Measurements from ENCODE around the gene DTX1. TPM values are rescaled to one million over a fixed set of nuclear protein-coding genes. Genes with fewer than 3 reads are reported as not detected.

DTX1 gene
- total RNA-seq = 1.7 and 1.9 TPM in 2 replicates

DNA sequence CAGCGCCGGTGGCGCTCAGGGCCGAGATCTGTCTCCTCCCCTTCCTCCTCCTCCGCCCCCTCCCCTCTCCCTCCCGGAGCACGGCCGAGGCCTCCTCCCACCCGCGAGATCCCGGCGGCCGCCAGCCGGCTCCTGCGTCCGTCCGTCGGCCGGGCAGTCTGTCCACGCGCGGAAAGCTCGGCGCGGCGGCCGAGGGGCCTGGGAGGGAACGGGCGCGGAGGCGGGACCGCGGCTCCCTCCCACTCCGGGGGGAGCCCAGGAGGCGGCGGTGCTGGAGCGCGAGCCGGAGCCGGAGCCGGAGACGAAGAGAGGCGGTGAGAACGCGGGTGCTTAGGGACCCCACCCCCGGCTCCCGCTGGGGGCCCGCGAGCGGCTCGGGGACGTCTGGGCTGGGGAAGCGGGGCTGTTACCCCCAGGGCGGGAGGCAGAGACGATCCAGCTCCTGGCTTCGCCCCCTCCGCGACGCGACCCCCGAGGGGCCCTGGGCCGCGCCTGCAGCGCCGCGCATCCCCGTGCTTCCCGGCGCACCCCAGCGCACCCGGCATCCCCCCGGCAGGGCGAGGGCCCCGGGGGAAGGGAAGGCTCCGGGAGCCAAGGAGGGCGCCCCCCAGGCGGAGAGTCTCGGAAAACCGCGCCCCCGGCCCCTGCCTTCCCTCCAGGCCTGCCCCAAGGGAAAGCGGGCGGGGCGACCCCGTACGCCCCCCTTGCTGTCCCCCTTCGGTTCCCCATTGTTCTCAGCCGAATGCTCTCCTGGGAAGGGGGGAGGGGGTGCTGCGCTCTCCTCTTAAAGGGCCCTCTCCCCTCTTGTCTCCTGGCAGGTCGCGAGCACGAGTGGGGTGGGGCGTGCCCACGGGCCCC lies at the start of gene DTX1:
Gene DTX1, plus strand, starts transcription at position 100 of the 858 bp plus-strand sequence. CDS start 1,463 bp downstream, outside the sequence.
- peak; percentile 18 for DNase-seq

DNA sequence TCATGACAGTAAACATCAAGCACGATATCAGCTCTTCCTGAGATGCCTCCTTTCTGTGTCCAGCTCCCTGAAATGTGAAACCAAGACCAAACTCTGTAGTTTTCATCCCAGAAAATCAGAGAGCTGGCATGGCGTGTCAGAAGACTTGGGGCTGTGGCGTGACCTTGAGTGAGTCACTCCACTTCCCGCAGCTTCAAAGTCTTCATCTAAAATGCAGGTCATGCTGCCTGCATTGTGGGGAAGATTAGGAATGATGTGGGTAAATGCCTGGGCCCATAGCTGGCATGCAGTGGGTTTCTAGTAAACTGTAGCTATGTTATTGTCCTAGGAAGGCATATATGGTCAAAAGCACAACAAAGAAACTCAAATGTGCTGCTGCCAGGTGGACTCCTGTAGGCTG lies 49.4 kb upstream of the DTX1 start:
- DNase-seq = peak; percentile 82

DNA sequence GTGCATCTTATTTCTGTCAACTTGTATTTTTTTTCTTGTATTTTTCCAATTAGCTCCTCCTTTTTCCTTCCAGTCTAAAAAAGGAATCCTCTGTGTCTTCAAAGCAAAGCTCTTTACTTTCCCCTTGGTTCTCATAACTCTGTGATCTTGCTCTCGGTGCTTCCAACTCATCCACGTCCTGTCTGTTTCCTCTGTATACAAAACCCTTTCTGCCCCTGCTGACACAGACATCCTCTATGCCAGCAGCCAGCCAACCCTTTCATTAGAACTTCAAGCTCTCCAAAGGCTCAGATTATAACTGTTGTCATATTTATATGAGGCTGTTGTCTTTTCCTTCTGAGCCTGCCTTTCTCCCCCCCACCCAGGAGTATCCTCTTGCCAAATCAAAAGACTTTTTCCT lies 45.8 kb upstream of the DTX1 start:
- peak; percentile 65 for DNase-seq

DNA sequence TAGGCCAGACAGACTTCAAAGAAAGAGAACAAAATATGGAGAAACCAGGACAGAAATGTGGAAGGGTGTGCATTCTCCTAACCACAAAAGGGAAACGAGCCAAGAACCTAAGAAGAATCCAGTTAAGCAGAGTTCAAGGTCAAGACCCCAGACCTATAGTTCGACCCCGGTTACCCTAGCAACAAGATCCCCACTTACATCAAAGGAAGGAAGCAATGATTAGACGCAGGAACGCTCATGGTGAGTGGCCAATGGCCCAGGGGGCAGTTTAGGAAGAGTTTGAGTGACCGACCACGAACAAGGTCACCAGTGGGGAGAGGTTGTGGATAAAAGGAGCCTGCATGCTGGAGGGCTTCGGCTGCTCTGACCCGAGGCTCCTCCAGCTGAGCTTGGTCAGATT lies 42.0 kb upstream of the DTX1 start:
- DNase-seq = no peak

DNA sequence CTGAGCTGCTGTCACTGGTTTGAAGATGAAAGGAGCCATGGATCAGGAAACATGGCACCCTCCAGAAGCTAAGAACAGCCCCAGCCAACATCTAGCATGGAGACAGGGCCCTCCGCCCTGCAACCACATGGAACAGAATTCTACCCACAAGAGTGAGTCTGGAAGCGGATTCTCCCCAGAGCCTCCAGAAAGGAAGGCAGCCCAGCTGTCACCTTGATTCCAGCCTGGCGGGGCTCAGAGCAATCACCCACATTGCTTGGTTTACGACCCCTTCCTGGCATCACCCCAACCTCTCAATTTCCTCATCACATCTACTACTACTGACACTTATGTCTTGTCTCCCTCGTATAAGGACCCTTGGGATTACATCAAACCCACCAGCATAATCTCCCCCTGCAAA lies 39.7 kb upstream of the DTX1 start:
- no peak for DNase-seq

DNA sequence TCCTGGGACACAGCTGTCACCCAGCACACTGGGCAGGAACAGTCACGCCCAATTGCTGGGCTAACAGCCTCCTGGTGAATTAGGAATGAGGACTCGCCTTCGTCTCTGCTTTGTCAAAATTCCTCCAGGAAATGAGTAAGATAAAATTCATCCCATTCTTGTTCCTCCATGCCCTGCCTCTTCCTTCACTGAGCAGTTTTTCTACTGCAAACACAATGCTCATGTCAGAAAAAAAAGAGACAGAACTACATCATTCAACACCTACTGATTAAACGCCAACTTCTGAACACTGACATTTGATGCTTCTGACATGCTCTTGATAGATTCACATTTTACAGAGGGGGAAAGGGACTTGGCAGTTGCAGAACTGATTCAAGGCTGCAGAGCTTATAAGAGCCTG lies 37.5 kb upstream of the DTX1 start:
- peak; percentile 79 for DNase-seq

DNA sequence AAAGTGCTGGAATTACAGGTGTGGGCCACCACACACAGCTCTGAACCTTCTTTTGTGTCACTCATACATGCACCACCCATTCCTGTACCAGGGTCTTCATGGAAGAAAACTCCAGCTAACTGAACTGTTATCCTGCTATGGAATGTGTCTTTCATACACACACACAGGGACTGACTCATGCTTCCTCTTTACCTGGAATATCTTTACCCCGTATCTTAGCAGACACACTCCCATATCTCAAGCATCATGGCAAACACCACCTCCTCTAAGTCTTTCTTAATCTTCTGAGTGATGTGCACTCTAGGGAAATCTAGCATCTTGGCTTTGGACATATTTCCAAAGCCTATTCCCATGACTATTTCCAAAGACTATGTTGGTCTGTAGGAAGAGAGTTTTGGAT lies 35.0 kb upstream of the DTX1 start:
- no peak for DNase-seq

DNA sequence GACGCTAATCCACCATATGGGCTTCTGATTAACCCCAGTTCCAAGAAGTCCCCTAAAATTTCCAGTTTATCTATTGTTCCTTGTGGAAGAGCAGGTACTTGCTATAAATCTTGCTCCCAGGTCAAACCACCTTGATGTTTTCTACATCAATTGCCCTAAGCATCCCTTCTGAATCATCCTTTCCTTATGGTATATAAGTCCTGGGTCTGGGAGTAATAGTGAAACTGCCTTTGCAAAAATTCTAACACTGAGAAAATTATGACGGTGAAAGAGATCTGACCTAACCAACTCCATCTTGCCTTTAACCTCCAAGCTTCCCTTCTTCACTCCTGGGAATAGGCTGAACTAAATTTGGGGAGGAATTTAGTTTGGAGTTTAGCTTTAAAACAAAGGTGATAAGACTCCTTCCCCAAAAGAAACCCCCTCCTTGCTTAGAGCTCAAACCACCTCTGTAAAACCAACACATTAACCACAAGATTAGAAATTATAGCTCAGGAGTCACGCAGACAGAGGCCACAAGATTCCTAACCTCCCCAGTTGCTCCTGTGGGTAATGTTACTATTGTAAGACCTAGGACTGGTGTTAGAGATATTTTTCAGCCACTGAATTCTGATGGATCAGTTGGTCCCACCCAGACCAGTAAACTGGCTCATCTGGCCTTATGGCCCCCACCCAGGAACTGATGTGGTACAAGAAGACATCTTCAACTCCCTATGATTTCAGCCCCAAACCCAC lies 33.8 kb upstream of the DTX1 start:
- no peak for DNase-seq

DNA sequence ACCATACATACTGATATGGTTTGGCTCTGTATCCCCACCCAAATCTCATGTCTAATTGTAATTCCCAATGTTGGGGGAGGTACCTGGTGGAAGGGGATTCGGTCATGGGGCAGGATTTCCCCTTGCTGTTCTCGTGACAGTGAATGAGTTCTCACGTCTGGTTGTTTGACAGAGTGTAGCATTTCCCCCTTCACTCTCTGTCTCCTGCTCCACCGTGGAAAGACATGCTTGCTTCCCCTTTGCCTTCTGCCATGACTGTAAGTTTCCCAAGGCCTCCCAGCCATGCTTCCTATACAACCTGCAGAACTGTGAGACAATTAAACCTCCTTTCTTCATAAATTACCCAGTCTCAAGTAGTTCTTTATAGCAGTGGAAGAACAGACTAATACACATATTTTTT lies 28.8 kb upstream of the DTX1 start:
- DNase-seq = no peak

DNA sequence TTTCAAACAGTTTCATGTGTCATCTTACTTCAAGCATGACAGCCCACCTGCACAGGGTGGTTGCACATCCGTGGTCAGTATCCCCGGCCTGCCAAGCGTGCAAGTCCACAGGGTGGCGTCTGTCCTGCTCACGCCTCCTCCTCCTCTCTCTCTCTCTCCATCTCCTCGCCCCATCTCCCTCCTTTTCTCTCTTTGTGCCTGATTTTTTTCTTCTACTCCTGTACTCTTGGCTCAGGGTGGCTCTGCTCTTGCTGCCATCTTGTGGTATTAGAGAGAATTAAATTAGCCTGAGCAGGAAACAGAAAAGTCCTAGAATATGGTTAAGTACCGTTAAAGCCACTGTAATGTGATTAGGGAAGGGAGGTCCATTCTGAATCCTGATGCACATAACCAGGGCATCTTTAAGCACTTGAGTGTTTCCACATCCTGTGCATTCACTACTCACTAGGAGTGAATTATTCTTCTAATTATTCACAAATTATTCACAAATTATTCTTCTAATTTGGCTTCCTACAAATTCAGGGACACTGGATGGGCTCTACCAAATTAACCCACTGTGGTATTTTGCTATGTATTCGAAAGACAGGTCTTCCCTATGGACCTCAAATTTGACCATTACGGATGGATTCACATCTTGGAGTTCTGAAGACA lies 25.5 kb upstream of the DTX1 start:
- DNase-seq = peak; percentile 74

DNA sequence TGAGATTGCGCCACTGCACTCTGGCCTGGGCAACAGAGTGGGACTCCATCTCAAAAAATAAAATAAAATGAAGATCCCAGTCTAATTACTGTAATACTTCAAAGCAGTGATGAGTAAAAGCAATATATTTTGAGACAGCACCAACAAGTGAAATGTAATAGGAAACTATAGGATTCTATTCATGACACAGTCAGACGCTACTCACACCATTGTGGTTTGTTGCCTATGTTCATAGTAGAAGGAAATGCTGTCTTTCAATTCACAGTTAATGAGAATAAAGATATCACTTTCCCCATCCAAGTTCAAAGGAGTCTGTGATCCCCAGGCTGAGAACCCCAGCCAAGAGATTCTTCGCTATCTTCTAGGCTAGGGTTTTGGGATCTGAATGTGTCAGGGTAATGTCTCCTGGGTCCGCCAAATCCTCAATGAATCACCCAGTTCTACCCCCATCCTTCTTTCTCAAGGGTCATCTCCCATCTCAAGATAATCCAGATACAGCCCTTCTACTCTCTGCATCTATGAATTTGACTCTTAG lies 16.6 kb upstream of the DTX1 start:
- no peak for DNase-seq

DNA sequence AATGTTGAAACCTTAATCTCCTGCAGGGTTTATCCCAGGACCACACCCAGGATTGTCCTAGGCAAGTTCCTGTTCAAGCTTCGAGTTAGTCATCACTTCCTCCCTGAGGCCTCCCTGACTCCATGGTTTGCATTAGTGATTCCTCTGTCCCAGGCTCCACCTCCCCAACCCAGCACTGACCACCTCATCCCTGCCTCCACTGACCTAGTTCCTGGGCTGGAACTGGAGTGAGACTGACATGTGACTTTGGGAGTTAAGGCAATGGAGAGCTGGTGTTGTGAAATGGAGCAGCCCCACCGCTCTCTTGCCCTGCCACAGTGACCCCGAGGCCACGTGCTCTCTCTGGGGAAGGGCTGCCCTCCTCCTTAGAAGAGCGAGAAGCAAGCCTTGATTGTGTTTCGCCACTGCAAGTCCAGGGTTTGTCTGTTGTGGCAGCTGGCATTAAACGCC lies 15.8 kb upstream of the DTX1 start:
- DNase-seq = peak; percentile 81

DNA sequence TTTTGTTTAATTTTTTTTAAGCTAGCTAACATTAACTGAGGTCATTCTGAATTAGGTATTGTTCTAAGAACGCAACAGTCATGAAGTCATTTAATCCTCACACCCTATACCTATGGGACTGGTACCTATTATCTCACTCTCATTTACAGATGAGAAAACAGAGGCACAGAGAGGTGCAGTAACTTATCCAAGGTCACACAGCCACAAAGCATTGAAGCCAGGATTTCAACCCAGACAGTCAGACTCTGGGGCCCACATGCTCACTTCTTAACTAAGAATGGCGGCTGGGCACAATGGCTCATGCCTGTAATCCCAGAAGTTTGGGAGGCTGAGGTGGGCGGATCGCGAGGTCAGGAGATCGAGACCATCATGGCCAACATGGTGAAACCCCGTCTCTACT lies 15.0 kb upstream of the DTX1 start:
- DNase-seq = no peak

DNA sequence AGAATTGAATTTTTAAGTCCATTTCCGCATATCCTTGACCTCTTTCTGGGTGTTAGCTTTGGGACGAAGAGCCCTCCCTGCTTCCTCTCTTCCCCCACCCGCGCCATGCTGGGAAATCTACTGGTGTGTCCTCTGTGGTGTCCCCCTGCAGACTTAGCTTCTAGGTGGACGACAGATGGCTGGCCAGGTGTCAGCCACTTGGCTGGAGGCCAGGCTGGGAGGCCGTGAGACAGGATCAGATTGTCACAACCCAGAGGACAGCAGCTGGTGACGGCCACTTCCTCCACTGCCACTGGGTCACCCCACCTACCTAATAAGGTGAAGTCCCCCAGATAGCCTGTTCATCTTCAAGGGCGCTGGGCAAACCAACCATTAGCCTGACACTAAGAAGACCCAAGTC lies 13.3 kb upstream of the DTX1 start:
- no peak for DNase-seq

DNA sequence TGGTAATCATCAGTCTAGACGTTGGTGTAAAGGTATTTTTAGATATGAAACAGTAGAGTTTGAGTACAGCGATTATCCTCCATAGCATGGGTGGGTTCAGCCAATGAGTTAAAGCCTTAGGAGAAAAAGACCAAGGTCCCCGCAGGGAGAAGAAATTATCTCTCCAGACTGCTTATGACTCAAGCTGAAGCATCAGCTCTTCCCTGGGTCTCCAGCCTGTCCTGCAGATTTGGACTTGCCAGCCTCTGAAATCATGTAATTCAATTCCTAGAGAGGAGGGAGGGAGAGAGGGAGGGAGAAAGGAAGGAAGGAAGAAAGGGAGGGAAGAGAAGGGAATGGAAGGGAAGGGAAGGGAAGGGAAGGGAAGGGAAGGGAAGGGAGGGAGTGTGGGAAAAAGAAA lies 12.0 kb upstream of the DTX1 start:
- DNase-seq = no peak

DNA sequence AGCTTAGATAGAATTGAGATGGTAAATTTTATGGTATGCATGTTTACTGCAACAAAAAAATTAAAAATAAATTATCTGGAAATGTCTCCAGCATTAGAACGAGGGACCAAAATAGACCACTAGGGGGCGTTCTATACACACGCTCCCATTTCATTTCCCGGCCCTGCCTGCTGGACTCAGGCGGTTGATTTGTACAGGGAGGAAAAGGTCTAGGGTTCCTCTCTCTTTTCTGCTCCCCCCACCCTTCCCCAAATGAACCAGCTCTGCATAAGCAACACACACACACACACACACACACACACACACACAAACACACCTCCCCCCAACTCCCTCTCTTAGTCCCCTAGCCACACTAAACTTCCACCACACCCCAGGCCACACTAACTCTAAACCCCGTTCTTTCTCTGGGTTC lies 7.8 kb upstream of the DTX1 start:
- DNase-seq = peak; percentile 79

DNA sequence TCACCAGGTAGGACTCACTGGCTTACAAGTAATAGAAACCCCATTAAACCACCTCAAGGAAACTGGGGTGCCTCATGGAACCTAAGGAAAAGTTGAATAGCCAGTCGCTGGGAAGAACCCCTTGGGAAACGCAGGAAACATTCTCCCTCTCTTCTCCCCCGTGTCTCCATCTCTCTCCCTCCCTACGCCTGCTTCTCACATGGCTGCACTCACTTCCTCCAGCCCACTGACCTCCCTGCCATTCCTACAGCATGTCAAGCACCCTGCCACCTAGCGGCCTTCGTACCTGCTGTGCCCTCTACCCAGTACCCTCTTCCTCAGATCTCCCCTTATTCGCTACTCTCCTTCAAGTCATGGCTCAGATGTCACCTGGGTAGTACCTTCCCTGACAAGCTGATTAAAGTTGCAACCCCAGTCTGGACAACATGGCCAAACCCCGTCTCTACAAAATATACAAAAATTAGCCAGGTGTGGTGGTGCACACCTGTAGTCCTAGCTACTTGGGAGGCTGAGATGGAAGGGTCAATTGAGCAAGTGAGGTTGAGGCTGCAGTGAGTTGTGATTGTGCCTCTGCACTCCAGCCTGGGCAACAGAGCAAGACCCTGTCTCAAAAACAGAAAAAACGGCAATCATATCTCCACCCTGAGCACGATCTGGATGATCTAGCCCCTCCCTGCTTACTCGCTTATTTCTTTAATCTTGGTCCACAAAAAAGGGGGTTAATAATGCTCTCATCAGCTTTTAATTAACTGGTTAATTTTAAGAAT lies 6.4 kb upstream of the DTX1 start:
- peak; percentile 52 for DNase-seq

DNA sequence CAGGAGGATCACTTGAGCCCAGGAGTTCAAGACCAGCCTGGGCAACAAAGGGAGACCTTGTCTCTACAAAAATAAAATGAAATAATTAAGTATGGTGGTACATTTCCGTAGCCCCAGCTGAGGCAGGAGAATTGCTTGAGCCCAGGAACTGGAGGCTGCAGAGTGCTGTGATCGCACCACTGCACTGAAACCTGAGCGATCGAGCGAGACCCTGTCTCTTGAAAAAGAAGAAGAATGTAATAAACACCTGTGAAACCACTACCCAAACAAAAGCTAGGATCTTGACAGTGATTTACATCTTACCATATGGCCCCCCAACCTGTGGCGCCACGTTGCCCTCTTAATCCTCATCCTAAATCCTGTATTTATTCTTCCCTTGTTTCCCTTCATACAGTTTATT lies 5.7 kb upstream of the DTX1 start:
- no peak for DNase-seq

DNA sequence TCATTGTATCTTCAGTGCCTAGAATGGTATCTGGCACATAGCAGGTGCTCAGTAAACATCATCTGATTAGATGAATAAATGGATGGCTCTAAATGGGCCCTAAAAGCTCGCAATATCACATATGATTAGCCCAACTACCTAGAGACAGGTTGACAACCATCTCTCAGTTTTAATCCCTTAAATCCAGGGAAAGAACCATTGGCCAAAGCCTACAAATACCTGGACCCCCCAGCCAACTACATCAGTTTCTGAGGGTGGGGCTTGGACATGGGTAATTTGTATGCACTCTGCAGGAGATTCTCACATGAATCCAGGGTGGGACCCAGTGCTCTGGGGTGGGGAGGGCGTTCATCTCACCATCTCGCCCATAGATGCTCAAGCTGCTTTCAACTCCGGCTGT lies 4.8 kb upstream of the DTX1 start:
- no peak for DNase-seq

DNA sequence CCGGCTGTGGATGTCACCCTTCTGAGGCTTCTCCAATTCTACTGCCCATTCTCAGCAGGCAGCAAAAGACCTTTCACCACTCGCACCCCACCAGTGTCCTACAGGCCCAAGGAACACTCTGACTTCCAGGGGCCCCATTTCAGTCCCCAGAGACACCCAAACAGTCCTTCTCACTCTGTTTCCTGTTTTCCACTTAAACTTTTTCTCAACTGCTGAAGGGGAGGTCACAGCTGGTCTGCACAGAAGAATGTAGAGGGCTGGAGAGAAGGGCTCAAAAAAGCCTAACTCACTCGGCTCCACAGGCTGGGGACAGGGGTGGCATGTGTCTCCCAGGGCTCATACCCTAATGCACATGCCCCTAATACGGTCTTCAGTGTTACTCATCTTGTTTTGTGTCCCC lies 4.2 kb upstream of the DTX1 start:
- no peak for DNase-seq

DNA sequence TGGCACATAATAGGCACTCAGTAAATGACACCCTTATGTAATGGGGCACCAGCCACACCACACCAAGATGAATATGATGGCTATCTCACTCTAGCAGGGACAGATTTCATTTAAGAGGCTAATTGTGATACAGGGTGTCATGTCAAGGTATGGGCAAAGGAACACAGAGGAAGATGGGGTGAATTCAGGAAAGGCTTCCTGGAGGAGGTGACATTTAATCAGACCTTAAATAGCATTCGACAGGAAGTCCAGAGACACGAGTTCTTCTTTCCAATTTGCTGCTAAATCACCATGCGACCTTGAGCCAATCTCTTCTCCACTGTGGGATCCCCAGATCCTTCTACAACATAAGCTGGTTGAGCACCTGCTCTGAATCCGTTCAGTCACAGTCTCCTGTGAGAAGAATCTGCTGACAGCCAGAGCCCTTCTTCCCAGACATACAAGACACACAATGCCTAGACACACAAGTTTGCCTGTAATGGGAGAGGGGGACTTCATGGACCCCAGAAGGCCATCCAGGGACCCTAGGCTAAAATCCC lies 1.5 kb upstream of the DTX1 start:
- DNase-seq = no peak

All from dermis blood vessel endothelial cell (primary cell).